Measurements from ENCODE around the gene METTL8. TPM values are rescaled to one million over a fixed set of nuclear protein-coding genes. Genes with fewer than 3 reads are reported as not detected.

The METTL8 gene
- total RNA-seq, 4 donors from 2014 or later, result 17.9 to 51.4 (median 35.4) TPM

DNA sequence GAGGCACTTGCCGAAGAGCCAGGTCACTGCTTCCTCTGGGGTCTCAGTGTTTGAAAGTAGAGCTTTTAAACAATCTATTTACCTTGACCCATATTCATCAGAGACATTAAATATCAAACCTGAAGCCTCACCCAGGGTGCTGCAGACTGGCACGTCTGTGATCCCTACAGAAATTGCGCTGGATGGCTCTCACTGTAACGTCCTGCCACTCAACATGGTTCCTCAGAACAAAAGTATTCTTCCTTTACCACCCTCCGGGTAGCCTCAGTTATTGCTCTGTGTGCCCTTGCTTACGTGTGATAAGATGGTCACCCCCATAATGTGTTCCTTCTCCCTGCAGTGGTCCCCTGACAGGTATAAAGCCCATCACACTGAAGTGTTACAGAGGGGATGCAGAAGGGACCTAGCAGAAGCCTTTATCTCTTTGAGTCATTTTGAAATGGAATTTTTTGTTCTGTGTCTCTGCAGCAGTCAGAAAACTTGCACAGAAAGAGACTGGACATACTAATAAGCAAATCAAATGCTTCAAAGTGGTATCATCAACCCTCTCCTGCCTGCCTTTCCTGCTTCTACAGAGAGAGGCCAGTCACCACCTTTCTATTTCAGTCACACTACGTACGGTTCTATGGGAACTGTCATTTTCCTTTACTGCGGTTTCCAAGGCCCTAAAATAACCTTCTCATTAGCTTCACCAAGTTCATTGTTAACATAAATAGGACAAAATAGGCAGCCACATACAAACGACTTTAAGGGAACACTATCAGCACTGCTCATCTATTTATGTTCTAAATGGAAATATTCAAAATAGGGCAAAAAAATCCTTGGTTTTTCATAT, 86.8 kb downstream of the METTL8 start:
- no peak for TF ChIP-seq POLR2A (IDR thresholded peaks at IDR 0.05)
- TF ChIP-seq, protein P1, sequence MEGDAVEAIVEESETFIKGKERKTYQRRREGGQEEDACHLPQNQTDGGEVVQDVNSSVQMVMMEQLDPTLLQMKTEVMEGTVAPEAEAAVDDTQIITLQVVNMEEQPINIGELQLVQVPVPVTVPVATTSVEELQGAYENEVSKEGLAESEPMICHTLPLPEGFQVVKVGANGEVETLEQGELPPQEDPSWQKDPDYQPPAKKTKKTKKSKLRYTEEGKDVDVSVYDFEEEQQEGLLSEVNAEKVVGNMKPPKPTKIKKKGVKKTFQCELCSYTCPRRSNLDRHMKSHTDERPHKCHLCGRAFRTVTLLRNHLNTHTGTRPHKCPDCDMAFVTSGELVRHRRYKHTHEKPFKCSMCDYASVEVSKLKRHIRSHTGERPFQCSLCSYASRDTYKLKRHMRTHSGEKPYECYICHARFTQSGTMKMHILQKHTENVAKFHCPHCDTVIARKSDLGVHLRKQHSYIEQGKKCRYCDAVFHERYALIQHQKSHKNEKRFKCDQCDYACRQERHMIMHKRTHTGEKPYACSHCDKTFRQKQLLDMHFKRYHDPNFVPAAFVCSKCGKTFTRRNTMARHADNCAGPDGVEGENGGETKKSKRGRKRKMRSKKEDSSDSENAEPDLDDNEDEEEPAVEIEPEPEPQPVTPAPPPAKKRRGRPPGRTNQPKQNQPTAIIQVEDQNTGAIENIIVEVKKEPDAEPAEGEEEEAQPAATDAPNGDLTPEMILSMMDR (IDR thresholded peaks at IDR 0.05), result no peak
- Histone ChIP-seq H3K9me3 (no peaks in the 10 kb centered on the region), H3K4me1 (peaks cover 0 to 11% (median 0%) of the 10 kb centered on the region in 3 donors), H3K4me3 (no peak overlapping the region), H3K27me3 (no peaks in the 10 kb centered on the region), H3K36me3 (no peaks in the 10 kb centered on the region), H3K27ac (no peak overlapping the region)
- WGBS, 2 donors, result 58 to 80% methylated on average over 10 of the region's 10 CpGs
- no peak for DNase-seq
- intact Hi-C loops (cut with DNase I), result no loop called here

DNA sequence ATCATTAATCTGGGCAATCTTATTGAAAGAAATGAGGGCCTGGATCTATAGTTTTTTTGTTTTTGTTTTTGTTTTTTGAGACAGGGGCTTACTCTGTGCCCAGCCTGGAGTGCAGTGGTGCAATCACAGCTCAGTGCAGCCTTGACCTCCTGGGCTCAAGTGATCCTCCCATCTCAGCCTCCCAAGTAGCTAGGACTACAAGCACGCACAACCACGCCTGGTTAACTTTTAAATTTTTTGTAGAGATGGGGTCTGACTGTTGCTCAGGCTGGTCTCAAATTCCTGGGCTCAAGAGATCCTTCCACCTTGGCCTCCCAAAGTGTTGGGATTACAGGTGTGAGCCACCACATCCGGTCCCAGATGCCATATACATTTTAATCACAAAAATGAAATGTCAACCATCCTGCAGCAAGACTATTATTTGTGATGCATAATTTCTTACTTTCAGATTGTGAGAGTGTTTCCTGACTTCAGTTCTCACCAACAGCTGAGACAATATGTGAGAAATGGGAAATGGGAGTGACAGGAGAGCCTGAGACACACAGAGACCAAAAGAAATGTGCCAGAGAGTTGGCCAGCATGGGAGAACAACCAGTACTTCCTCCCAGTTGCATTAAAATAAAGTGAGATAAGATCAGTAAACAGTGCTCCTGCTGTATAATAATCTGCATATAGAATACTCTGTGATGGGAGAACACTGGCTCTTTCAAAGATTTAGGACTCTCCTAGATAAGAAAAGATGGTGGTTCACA, 87.6 kb downstream of the METTL8 start:
- Histone ChIP-seq H3K4me1 (peaks cover 0 to 11% (median 0%) of the 10 kb centered on the region in 3 donors), H3K4me3 (no peak overlapping the region), H3K27ac (no peak overlapping the region), H3K27me3 (no peaks in the 10 kb centered on the region), H3K9me3 (no peaks in the 10 kb centered on the region), H3K36me3 (no peaks in the 10 kb centered on the region)
- 94 to 100% methylated on average over 3 of the region's 3 CpGs for WGBS, 2 donors
- TF ChIP-seq POLR2A (IDR thresholded peaks at IDR 0.05), result no peak
- TF ChIP-seq, protein P1 (IDR thresholded peaks at IDR 0.05), result no peak
- no peak for DNase-seq
- intact Hi-C loops (cut with DNase I), result no loop called here

DNA sequence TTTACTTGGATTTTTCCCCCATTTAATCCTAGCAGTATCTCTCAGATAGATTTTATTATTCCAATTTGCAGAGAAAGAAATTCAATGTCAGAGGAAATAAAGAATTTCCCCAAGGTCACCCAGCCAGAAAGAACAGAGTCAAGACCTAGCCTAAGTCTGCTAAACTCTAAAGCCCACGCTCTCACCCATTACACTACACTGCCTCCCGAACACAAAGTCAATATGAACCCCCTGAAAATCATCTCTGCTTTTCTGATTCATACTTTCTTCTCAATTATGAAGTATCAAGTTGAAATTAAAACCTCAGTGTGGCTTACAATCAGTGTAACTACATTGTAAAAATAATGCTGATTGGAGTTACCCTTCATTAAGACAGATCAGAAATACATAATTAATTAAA, 89.6 kb downstream of the METTL8 start:
- no peak for DNase-seq
- WGBS, 2 donors, result 87 to 90% methylated on average over 2 of the region's 2 CpGs
- Histone ChIP-seq H3K27me3 (no peaks in the 10 kb centered on the region), H3K4me1 (peaks cover 0 to 11% (median 0%) of the 10 kb centered on the region in 3 donors), H3K9me3 (no peaks in the 10 kb centered on the region), H3K27ac (no peak overlapping the region), H3K36me3 (no peaks in the 10 kb centered on the region), H3K4me3 (no peak overlapping the region)
- intact Hi-C loops (cut with DNase I), result no loop called here
- TF ChIP-seq, protein P1 (IDR thresholded peaks at IDR 0.05), result no peak
- TF ChIP-seq POLR2A (IDR thresholded peaks at IDR 0.05), result no peak

DNA sequence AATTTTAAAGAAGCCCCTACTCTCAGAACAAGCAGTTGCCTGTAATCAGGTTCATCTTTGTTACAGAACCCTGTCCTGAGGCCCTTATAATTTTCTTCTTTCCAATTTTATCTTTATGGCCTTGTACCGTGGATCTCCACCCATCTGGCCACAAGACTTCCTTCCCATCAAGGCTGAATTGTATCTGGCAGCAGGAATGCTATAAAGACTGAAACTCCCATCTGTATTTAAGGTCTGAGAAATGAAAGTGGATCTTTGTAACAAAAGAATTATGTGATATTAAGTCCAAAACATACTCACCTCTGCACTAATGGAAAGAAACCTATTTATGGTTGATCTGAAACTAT, 91.8 kb downstream of the METTL8 start:
- DNase-seq, result no peak
- WGBS, 2 donors, result 43 to 74% methylated on average over 1 of the region's 1 CpG
- intact Hi-C loops (cut with DNase I), result no loop called here

More for the DNA sequence above, 91.8 kb downstream of the METTL8 start:
- Histone ChIP-seq H3K4me1 (peaks cover 0 to under 1% (median 0%) of the 10 kb centered on the region in 3 donors), H3K27ac (no peak overlapping the region), H3K9me3 (no peaks in the 10 kb centered on the region), H3K36me3 (no peaks in the 10 kb centered on the region), H3K27me3 (no peaks in the 10 kb centered on the region), H3K4me3 (no peak overlapping the region)
- TF ChIP-seq, protein P1 (IDR thresholded peaks at IDR 0.05), result no peak
- TF ChIP-seq POLR2A (IDR thresholded peaks at IDR 0.05), result no peak
